Activated naive CD8-positive, alpha-beta T cell treated with anti-CD3 and anti-CD28 coated beads for 36 hours (primary cell): ENCODE data around the gene VDAC2. TPM values are rescaled to one million over a fixed set of nuclear protein-coding genes. Genes with fewer than 3 reads are reported as not detected.
A peak's percentile ranks its signal among the peaks of the same experiment; 100 is the strongest.
"Not testable (repeated sequence)": the region's sequence is repeated elsewhere in the genome, so short reads cannot be mapped to it uniquely, and the experiment has no call there.

ENCODE experiments used
- DNase-seq: peaks from one replicate; pipeline ENCODE4 v3.0.0; 2021
- H3K27ac Mint-ChIP-seq: one replicate; pipeline ENCODE4 v1.8.0; 2022; ENCODE audit warnings: mild to moderate bottlenecking, moderate library complexity, mixed read lengths
- H3K27me3 Mint-ChIP-seq: one replicate; pipeline ENCODE4 v1.8.0; 2022; ENCODE audit warnings: mild to moderate bottlenecking, mixed read lengths
- H3K36me3 Mint-ChIP-seq: one replicate; pipeline ENCODE4 v1.8.0; 2021; ENCODE audit warnings: mild to moderate bottlenecking, mixed read lengths
- H3K4me1 Mint-ChIP-seq: one replicate; pipeline ENCODE4 v1.8.0; 2021; ENCODE audit warnings: mixed read lengths
- H3K4me3 Mint-ChIP-seq: one replicate; pipeline ENCODE4 v1.8.0; 2022; ENCODE audit warnings: mild to moderate bottlenecking, moderate library complexity, mixed read lengths
- H3K9me3 Mint-ChIP-seq: one replicate; pipeline ENCODE4 v1.8.0; 2022; ENCODE audit warnings: mixed read lengths
- total RNA-seq, 2 experiments: library from RNA; stranded (reverse); gene quantifications; one replicate each; pipeline ENCODE4 v1.2.3, GENCODE V29; 2021

Gene VDAC2
- total RNA-seq, 2 experiments from 2014 or later = 266 to 276 TPM

DNA sequence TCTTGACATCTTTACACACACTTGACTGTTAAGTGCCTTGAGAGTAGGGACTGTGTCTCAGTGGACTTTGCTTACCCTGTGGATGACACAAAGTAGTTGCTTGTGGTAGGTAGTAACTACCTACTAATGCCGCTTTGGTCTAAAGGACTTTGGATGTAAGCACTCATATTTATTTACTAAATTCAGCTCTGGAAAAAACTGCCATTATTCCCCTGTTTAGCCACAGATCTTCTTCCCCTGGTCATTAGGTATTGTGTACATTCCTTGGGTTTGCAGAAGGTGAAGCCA, 2.8 kb upstream of the VDAC2 start:
- Mint-ChIP-seq H3K9me3 (no peaks in the 10 kb centered on the region), H3K36me3 (peaks cover 19% of the 10 kb centered on the region), H3K27ac (no peak overlapping the region), H3K4me3 (no peak overlapping the region), H3K27me3 (no peaks in the 10 kb centered on the region), H3K4me1 (peaks cover 24% of the 10 kb centered on the region)
- no peak for DNase-seq

DNA sequence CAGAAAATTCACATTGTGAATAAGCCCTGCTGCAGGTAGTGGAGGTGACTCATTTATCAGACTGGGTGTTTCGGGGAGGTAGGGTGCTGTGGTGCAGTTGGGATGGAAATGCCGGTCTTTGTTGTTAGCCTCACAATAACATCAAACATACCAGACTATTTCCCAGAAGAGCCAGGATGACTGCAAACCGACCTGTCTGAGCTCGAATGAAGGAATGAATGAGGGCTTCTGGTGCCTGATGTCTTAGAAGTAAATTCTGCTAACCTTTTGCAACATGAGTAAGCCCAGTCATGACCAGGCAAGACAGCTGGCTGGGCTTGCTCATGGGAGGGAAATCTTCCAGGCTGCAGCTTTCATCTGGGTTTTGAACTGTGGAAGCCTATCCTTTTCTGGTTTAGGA, 2.4 kb upstream of the VDAC2 start:
- no peak for DNase-seq
- H3K4me3 Mint-ChIP-seq = no peak overlapping the region
- H3K4me1 Mint-ChIP-seq = peaks cover 26% of the 10 kb centered on the region
- H3K27ac Mint-ChIP-seq = peak overlapping the region; percentile 37
- H3K9me3 Mint-ChIP-seq = no peaks in the 10 kb centered on the region
- H3K27me3 Mint-ChIP-seq = no peaks in the 10 kb centered on the region
- peaks cover 21% of the 10 kb centered on the region for H3K36me3 Mint-ChIP-seq

DNA sequence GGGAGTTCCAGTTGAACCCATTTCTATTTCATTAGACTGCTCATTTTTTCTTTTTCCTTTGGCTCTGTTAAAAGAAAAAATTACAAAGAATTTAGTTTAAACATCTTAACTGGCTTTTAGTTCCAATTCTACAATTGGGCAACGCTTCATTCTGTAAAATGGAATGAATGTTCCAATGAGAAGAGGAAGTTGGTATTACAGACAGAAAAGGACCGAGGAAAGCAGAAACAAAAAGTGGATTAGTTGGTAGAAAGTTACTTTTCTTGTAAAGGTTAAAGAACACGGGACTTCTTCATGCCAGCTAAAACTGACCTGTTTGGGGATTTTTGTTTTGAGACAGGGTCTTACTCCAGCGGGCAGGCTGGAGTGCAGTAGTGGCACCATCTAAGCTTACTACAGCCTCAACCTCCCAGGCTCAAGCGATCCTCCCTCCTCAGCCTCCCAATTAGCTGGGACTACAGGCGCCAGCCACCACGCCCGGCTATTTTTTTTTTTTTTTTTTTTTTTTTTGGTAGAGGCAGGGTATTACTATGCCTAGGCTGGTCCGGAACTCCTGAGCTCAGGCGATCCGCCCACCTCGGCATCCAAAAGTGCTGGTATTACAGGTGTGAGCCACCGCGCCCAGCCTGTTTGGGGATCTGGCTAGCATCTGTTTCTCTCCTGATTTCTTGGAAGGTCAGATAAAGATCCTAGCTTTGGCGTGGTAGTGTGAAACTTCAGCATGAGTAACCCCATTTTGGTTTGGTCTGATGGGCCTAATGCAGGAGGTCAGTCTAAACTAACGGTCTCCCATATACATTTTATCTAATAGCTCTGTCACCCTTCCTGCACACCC, 1.3 kb upstream of the VDAC2 start:
- H3K27me3 Mint-ChIP-seq = no peaks in the 10 kb centered on the region
- peak overlapping the region; percentile 100 for H3K27ac Mint-ChIP-seq
- H3K9me3 Mint-ChIP-seq = no peaks in the 10 kb centered on the region
- H3K4me1 Mint-ChIP-seq = peaks cover 30% of the 10 kb centered on the region
- peaks cover 26% of the 10 kb centered on the region for H3K36me3 Mint-ChIP-seq
- no peak for DNase-seq
- peak overlapping the region; percentile 98 for H3K4me3 Mint-ChIP-seq

GRCh38 chr10:75209921-75210281, 695 bp upstream of the VDAC2 start:
- Mint-ChIP-seq H3K27ac (peak overlapping the region; percentile 100), H3K4me3 (peak overlapping the region; percentile 98), H3K36me3 (peaks cover 26% of the 10 kb centered on the region), H3K27me3 (no peaks in the 10 kb centered on the region), H3K4me1 (peaks cover 32% of the 10 kb centered on the region), H3K9me3 (no peaks in the 10 kb centered on the region)
- DNase-seq = peak; percentile 77

- Mint-ChIP-seq H3K4me3 (peak overlapping the region; percentile 98), H3K27ac (peak overlapping the region; percentile 95), H3K4me1 (peaks cover 40% of the 10 kb centered on the region), H3K27me3 (no peaks in the 10 kb centered on the region), H3K9me3 (no peaks in the 10 kb centered on the region), H3K36me3 (peaks cover 30% of the 10 kb centered on the region)
- DNase-seq = peak; percentile 36
Measured at GRCh38 chr10:75211007-75211691, 553 bp downstream of the VDAC2 start.

- Mint-ChIP-seq H3K9me3 (no peaks in the 10 kb centered on the region), H3K27ac (peak overlapping the region; percentile 60), H3K4me1 (peaks cover 49% of the 10 kb centered on the region), H3K36me3 (peaks cover 35% of the 10 kb centered on the region), H3K4me3 (peak overlapping the region; percentile 98), H3K27me3 (no peaks in the 10 kb centered on the region)
- no peak for DNase-seq
Measured at GRCh38 chr10:75212343-75212742, 1.7 kb downstream of the VDAC2 start.

DNA sequence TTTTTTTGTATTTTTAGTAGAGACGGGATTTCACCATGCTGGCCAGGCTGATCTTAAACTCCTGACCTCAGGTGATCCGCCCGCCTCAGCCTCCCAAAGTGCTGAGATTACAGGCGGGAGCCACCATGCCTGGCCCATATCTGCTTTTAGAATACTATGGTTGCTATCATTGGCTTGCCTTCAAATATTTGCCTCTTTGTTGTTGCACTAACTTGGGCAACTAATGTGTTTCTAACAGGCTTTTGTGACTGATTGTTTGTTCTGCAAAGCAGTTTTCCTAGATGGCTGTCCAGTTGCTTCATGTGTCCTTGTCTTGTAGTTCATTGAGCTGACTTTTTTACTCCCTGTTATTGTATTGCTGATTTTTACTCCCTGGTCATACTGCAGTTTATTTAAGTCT, 9.7 kb downstream of the VDAC2 start:
- peaks cover 52% of the 10 kb centered on the region for H3K4me1 Mint-ChIP-seq
- peak overlapping the region; percentile 29 for H3K27ac Mint-ChIP-seq
- H3K27me3 Mint-ChIP-seq = no peaks in the 10 kb centered on the region
- peaks cover 48% of the 10 kb centered on the region for H3K36me3 Mint-ChIP-seq
- no peak overlapping the region for H3K4me3 Mint-ChIP-seq
- no peaks in the 10 kb centered on the region for H3K9me3 Mint-ChIP-seq
- no peak for DNase-seq

- DNase-seq, H3K27ac Mint-ChIP-seq, H3K9me3 Mint-ChIP-seq, H3K4me3 Mint-ChIP-seq, H3K27me3 Mint-ChIP-seq: not testable (repeated sequence)
- H3K36me3 Mint-ChIP-seq = peaks cover 42% of the 10 kb centered on the region
- H3K4me1 Mint-ChIP-seq = peaks cover 51% of the 10 kb centered on the region
Measured at GRCh38 chr10:75221492-75221891, 10.9 kb downstream of the VDAC2 start.

DNA sequence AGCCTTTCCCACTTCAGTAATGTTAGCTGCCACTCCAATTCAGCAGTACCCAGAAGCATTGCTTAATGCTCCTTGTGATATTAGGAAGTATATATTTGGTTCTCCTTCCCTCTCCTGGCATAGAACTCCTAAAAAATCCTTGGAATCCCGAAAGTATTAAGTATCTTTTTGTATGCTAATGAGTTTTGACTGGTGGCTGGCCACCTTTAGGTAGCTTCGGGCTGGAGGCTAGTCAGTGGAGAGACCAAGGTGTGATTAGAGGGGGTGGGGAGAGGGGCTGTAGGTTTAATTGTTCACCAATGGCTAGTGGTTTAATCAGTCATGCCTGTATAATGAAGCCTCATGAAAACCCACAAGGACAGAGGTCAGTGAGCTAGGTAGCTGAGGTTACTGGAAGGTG, 12.9 kb downstream of the VDAC2 start:
- Mint-ChIP-seq H3K27ac (peak overlapping the region; percentile 50), H3K27me3 (no peaks in the 10 kb centered on the region), H3K9me3 (no peaks in the 10 kb centered on the region), H3K36me3 (peaks cover 42% of the 10 kb centered on the region), H3K4me1 (peaks cover 49% of the 10 kb centered on the region), H3K4me3 (no peak overlapping the region)
- DNase-seq = no peak

DNA sequence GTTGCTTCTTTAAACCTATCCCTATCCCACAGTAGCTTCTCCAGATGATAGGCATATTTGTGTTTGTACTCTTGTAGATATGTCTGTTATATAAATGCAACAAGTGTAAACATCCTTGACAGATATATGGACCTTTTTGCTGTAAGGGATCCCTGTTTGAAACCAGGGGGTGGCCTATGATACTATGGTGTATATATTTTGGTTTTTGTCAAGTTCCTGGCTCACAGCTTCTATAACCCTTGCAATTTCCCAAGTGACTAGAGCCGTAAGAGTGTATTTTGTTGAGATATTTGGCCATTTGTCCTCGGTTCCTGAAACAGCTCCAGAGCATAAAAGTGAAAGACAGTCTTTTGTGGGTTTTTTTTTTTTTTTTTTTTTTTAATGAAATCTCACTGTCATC, 15.5 kb downstream of the VDAC2 start:
- DNase-seq = no peak
- Mint-ChIP-seq H3K27me3 (no peaks in the 10 kb centered on the region), H3K9me3 (no peaks in the 10 kb centered on the region), H3K4me1 (peaks cover 59% of the 10 kb centered on the region), H3K36me3 (peaks cover 43% of the 10 kb centered on the region), H3K27ac (peak overlapping the region; percentile 30), H3K4me3 (no peak overlapping the region)

- no peak for DNase-seq
- H3K9me3 Mint-ChIP-seq = no peaks in the 10 kb centered on the region
- H3K27ac Mint-ChIP-seq = peak overlapping the region; percentile 30
- H3K4me3 Mint-ChIP-seq = no peak overlapping the region
- no peaks in the 10 kb centered on the region for H3K27me3 Mint-ChIP-seq
- H3K36me3 Mint-ChIP-seq = peaks cover 44% of the 10 kb centered on the region
- H3K4me1 Mint-ChIP-seq = peaks cover 60% of the 10 kb centered on the region
Measured at GRCh38 chr10:75226656-75227055, 16.1 kb downstream of the VDAC2 start.

- Mint-ChIP-seq H3K9me3 (no peaks in the 10 kb centered on the region), H3K27ac (peak overlapping the region; percentile 80), H3K36me3 (peaks cover 43% of the 10 kb centered on the region), H3K27me3 (no peaks in the 10 kb centered on the region), H3K4me3 (no peak overlapping the region), H3K4me1 (peaks cover 62% of the 10 kb centered on the region)
- DNase-seq = no peak
Measured at GRCh38 chr10:75228278-75228677, 17.7 kb downstream of the VDAC2 start.

GRCh38 chr10:75228834-75229233, 18.2 kb downstream of the VDAC2 start:
- Mint-ChIP-seq H3K9me3 (no peaks in the 10 kb centered on the region), H3K27ac (peak overlapping the region; percentile 80), H3K4me3 (no peak overlapping the region), H3K4me1 (peaks cover 61% of the 10 kb centered on the region), H3K27me3 (no peaks in the 10 kb centered on the region), H3K36me3 (peaks cover 48% of the 10 kb centered on the region)
- DNase-seq = no peak

- no peaks in the 10 kb centered on the region for H3K27me3 Mint-ChIP-seq
- peaks cover 39% of the 10 kb centered on the region for H3K36me3 Mint-ChIP-seq
- no peak for DNase-seq
- H3K4me3 Mint-ChIP-seq = no peak overlapping the region
- peaks cover 51% of the 10 kb centered on the region for H3K4me1 Mint-ChIP-seq
- H3K9me3 Mint-ChIP-seq = no peaks in the 10 kb centered on the region
- H3K27ac Mint-ChIP-seq = no peak overlapping the region
Measured at GRCh38 chr10:75229971-75230370, 19.4 kb downstream of the VDAC2 start.

DNA sequence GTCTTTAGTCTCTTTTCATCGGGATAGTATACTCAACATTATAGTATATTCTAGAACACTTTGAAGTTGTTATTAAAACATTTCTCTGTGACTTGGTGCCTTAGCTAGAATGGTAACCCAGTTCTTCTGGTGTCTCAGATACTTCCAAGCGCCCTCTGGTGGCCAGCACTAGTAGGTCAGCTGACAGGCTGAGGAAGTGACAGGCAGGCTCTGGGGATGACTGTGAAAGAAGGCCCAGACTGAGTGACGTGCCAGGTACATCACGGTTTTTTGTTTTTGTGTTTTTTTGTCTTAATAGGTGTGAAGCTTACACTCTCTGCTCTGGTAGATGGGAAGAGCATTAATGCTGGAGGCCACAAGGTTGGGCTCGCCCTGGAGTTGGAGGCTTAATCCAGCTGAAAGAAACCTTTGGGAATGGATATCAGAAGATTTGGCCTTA, 20.0 kb downstream of the VDAC2 start:
- peak overlapping the region; percentile 93 for H3K27ac Mint-ChIP-seq
- no peak overlapping the region for H3K4me3 Mint-ChIP-seq
- H3K27me3 Mint-ChIP-seq = no peaks in the 10 kb centered on the region
- DNase-seq = peak; percentile 89
- H3K4me1 Mint-ChIP-seq = peaks cover 44% of the 10 kb centered on the region
- no peaks in the 10 kb centered on the region for H3K9me3 Mint-ChIP-seq
- H3K36me3 Mint-ChIP-seq = peaks cover 39% of the 10 kb centered on the region
